Left renal cortex interstitium (tissue), 4 donors: ENCODE measurements around the gene MZT1. TPM values are rescaled to one million over a fixed set of nuclear protein-coding genes. Genes with fewer than 3 reads are reported as not detected.
"Not testable (repeated sequence)": the region's sequence is repeated elsewhere in the genome, so short reads cannot be mapped to it uniquely, and the experiment has no call there.

Experiments
- DNase-seq, 4 donors: peaks; one replicate each; pipeline ENCODE4 v3.0.0-alpha.2; 2013; ENCODE audit warnings: low read depth in 4 of 4, low spot score in 2 of 4, missing footprints in 1 of 4
- polyA plus RNA-seq, 4 donors: library from polyadenylated mRNA; unstranded; fragments of 120-200 nt; gene quantifications; one replicate each; pipeline ENCODE4 v1.2.1, GENCODE V29; 2013; ENCODE audit not compliant: insufficient read length in 4 of 4

Gene MZT1, protein sequence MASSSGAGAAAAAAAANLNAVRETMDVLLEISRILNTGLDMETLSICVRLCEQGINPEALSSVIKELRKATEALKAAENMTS
- 10 to 100 TPM; 16.2 to 24.7 (median 22.4) TPM for polyA plus RNA-seq

DNA sequence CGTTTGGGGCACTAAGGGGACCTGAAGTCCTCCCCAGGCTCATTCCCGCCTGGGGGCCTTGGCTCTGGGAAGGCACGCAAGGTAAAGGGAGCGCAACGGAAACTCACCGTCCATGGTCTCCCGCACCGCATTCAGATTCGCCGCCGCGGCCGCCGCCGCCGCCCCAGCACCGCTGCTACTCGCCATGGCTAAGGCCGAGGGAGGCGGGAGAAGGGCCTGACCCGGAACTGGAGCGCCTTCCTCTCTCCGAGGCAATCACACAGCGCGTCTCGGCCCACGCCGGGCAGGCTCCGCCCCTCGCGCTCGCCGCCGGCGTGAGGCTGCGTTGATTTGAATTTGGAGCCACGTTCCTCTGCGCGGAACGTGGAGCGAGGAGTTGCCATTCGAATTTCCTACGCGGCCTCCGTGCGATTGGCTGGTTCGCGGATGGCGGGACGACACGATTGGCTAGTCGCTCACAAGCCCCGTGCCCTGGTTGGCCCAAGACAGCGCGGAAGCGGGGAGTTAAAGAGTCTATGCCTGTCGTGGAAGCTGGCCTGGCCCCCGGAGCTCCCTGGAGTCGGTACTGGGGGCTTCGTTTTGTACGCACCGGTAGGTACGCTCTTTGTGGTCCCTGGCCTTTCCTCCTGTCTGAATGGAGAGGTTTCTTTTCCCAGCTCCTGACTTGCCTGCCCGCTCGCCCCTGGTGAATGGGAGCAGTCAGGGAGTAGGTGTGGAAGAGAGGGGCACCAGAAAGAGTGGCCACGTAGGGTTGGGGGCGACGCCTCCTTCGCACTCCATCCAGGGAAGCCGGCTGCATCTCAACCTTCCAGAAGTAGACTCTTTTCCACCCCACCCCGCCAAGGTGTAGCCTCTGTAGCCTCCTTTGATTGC lies at the start of gene MZT1, which contains the start of gene BORA:
Gene MZT1 (minus strand): TSS at position 213 of the 873 bp plus-strand sequence. CDS start 27 bp downstream, at position 186.
Gene BORA (plus strand): TSS at position 507 of the 873 bp plus-strand sequence. CDS start 1,018 bp downstream, outside the sequence.
- DNase-seq, result peak; percentile 82 to 95 (median 92)

DNA sequence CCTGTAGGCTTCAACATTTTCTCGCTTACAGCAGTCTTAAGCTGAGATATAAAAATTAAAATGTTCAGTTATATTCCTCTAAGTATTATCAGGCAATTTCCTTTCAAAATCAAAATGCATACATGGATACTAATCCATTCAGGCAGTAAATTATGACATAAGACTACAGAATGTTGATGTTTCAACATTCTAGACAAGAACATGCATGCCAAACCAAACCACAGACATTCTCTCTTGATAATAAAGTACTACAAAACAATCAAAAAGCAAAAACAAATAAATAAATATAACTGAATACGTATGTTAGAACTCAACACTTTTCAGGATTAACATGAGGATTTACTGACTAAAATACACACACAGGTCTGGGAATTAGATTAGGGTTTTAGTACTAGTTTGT lies 46.6 kb upstream of the MZT1 start:
- no peak for DNase-seq

DNA sequence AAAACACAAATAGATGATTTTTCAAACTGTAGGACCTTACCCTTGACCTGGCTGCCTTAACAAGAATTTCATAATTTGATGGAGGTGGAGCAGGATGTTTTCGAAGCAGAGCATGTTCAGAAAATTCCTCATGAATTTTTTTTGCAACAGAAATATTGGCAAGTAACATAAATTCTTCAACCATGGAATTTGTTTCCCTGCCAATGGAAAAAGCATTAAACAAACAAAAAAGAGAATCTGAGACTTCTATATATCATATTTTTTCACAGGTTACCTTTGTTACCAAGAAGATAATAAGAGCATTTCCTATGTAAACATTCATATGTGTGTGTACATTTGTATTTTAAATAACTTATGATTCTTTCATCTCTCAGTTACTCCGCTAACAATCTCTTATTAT lies 36.0 kb upstream of the MZT1 start:
- no peak for DNase-seq

DNA sequence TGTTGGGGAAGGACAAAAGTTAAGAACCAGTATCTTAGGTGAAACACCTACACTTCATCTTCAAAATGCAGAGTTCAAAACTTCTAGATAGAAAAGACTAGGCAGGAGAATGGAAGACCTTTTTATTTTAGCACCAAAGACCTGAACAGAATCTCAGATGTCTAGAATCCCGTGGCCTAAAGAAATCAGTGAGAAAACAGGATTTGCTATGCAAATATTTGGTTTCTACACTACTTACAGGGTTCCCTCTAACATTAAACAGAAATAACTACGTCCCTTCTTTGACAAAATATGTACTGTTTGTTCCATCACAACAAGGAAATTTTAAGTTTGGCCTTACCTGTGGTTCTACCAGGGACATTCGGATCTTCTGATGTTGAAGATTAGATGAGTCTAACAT lies 32.8 kb upstream of the MZT1 start:
- DNase-seq, result no peak

DNA sequence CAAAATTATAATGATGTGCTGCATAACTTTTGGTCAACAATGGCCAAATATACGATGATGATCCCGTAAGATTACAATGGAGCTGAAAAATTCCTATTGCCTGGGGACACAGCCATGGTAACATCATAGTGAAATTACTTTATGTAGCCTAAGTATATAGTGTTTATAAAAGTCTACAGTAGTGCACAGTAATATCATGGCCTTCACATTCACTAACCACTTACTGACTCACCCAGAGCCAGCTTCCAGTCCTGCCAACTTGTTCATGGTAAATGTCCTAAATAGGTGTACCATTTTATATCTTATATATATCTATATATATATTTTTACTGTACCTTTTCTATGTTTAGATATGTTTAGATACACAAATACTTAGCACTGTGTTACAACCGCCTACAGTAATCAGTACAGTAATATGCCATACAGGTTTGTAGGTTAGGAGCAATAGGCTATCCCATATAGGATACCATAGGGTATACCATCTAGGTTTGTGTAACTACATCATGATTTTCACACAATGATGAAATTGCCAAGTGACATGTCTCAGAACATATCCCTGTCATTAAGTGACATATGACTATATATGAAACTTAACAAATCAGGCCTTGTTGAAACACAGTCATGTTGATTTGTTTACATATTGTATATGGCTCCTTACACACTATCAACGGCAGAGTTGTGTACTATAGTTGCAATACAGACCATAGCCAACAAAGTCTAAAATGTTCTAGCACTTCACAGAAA lies 30.5 kb upstream of the MZT1 start:
- DNase-seq, result no peak

DNA sequence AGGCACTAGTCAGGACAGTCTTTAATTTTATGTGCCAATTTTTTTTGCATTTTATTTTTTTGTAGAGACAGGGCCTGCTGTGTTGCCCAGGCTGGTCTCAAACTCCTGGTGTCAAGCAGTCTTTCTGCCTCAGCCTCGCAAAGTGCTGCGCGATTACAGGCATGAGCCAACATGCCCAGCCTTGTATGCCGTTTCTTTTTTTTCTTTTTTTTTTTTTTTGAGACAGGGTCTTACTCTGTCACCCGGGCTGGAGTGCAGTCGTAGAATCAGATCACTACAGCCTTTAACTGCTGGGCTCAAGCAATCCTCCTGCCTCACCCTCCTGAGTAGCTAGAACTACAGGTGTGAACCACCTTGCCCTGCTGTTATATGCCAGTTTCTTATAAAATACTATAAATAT lies 26.7 kb upstream of the MZT1 start:
- DNase-seq, result no peak

DNA sequence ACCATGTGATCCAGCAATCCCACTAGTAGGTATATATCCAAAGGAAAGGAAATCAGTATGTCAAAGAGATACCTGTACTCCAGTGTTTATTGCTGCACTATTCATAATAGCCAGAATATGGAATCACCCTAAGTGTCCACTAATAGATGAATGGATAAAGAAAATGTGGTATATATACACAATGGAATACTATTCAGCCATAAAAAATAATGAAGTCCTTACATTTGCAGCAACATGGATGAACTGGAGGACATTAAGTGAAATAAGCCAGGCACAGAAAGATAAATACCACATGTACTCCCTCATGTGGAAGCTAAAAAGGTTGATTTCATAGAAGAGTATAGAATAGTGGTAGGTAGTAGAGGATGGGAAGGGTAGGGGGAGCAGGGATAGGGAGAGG lies 23.8 kb upstream of the MZT1 start:
- no peak for DNase-seq

DNA sequence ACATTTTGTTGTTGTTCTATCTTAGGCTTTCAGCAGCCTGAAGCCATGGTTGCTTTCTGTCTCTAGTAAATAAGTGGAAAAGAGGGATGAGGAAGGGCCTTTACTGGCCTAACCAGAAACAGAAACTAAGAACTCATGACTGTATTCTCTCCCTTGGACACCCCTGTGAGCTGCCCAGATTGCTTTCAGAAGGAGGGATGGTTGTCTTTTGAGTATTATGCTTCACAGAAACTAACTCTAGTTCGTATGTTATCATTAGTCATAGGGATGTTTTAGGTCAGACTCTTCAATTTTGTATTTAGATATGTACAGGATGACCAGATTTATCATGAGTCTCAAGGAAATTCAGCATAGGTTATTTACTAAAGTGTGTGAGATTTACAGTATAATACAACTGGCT lies 17.8 kb upstream of the MZT1 start:
- DNase-seq, result no peak

DNA sequence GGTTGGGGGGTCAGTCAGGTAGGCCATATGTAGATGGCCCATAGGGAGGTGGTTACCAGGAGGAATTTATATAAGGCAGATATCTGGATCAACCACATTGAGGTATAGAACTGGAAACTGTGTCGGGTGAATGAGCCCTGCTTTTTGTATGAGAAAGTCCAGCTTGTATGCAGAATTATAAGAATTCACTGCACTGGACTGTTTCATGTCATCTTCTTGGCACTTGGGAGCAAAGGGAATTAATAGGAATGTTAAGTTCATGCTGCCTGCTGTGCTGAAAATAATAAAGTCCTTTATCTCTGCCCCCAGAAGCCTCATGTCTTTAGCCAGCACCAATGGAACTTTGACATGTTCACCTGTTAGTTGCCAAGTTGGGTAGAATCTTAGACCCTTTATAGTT lies 12.6 kb upstream of the MZT1 start:
- no peak for DNase-seq

DNA sequence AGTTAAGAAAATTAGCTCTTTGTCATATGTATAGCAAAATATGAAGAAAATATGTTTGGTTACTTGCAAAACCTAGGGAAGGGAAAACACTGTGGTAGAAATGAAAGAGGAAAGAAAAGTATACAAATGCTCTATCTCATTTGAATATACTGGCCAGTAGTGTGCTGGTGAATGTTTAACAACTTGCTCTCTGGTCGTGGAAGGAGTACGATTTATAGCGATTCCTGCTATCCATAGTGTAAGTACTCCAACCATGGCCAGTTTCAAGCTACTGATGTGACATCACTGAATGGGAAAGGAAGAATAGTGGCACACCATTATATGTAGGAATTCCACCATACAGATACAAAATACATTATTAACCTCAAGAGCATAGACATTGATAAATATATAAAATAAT lies 9.6 kb upstream of the MZT1 start:
- DNase-seq, result no peak

DNA sequence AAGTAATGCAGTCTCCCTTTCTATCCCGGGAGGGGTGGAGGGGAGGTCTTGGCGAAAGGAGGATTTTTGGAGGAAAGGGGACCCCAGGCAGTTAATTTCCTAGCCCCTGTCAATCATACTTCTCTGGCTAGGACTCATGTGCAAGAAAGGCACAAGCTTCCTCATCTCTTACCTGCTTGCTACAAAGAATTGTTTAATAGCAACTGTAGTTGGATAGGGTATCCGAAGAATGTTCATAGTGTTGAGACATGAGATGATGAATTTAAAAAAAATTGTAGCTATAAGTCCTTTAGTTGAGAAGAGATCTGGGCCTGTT lies 819 bp upstream of the MZT1 start:
- no peak for DNase-seq

DNA sequence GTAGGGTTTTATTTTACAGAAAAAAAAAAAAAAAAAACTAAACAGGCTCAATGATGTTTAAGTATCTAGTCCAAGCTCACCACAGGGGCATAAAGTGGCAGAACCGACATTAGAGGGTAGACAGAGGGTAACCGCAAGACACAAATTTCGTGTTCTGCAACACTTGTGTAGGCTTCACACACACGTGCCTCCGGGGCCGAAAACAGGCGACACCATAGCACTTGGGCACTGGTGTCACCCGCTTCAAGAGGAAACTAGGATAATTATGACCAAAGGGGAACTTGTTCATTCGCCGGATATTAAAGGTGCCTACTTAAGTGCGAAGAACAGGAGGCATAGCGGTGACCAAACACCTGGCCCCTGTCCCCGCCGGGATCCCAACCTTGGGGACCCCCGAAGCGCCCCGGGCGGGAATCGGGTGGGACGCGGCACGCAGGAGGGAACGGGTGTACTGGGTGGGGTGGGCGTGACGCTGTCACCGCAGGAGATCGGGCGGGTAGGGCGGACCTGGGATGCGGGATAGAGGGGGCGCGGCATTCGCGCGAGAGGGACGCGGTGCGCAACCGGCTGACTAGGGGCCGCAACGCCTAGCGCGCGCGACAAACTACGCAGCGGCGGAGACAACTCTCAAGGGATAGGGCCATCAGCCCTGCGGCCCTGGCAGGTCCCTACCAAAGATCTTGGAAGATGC lies 558 bp downstream of the MZT1 start:
- peak in 3 of 4 donors; percentile 12 to 34 (median 16) for DNase-seq

DNA sequence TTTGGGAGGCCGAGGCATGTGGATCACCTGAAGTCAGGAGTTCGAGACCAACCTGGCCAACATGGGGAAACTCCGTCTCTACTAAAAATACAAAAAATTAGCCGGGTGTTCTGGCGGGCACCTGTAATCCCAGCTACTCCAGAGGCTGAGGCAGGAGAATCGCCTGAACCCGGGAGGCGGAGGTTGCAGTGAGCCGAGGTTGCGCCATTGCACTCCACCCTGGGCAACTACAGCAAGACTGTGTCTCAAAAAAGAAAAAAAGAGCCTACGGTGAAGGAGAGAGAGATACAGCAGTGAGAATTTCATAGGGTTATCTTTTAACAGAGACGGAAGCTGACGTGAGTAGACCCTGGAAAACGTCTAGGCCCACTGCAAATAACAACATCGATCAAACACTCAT lies 1.2 kb downstream of the MZT1 start:
- DNase-seq, result not testable (repeated sequence)

DNA sequence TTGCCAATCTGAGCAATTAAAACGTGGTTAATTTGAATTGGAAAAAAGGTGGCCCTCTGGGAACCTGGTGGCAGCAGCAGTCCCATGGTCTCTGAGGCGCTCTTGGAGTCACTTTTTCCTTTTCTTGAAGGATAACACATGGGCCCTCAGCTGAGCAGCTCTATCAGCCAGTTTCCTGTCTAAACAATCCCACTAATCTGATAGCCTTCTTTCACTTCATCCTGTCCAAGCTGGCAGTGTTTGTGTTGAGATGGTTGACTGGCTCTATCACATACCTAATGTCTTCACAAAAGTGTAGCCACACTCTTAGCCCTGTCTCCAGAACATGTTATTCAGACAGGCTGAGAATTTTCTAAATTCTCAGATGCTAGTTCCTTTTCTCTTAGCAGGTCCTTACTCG lies 10.7 kb downstream of the MZT1 start:
- DNase-seq, result no peak

DNA sequence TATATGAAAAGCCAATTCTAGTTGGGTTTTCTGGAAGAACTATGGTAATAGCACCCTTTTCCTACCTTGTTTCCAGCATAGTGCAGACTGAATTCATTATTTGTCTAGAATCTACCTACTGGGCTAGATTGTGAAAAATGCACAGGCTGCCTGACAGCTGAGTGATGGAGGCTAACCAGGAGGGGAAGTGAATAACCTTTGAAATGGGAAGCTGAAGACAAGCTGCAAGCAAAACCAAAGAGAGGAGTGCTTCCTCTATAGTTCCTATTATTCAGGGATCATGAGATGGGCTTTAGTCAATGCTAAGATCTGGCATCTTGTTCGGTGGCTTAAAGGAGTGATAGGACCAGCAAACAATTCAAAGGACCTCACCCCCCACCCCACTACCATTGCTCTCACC lies 26.9 kb downstream of the MZT1 start:
- DNase-seq, result no peak

DNA sequence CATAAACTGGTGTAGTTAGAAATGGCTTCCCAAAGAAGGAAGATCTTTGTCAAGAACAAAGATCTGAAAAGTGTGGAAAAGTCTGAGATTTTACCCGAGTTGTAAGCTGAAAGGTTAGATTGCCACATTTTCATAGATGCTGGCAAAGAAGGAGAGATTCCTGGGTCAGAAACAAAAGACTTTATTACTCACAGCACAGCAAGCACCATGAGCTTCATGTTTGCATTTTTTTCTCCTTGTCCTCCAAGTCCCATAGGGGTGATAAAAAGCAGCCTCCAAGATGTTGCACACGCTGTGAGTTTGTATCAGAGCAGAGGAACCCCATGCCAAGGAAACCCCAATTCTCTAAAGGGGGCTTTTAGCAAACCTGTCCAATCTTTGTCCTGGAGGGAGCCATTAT lies 29.3 kb downstream of the MZT1 start:
- no peak for DNase-seq

DNA sequence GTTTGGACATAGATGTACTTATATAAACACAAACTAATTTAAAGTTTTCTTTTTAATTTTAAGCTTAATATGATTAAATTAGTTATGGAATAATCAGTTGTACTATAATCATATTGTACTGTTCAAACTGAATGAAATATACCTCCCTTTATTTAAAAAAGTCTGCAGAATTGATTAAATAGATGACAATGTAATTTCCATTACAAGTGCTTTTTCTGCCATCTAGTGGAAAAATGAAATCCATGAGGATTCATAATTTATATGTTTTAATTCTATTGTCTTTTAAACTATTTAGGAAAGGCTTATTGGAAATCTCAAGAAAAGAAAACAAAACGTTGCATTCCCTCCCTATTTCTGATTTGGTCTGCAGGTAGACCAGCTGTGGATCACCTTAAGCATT lies 30.9 kb downstream of the MZT1 start:
- no peak for DNase-seq

DNA sequence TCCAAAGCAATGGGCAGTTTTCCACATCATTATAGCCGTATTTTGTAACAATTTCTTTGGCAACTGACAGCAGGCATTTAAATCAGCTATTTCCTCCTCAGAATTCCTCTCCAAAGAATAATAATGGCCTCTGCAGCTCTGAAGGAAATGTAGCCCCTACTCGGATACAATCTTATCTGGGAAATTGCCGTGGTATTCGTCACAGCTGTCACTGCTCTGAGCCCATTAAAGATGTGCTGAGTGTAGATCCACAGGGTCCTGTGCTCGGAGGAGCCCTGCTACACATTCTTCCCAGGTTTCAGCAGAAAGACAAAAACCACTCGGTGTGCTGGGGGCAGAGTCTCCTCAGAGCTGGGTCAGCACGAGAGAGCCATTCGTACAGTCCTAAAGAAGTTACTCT lies 33.1 kb downstream of the MZT1 start:
- no peak for DNase-seq

DNA sequence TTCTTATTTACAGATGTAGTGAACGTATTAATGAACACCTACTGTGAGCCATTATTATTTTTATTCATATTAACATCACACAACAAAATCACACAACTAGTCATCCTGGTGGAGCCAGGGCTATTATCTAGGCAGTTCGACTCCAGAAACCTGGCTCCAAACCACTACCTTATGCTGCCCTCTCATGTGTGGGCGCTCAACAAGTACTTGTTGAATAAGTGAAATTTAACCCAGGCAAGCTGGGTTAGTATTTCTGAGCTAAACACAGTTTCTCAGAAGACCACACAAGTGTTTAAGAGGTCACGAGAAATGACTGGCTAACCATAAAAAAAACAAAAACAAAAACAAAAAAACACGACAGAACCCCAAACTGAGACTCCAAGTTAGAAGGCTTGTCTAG lies 33.6 kb downstream of the MZT1 start:
- no peak for DNase-seq

DNA sequence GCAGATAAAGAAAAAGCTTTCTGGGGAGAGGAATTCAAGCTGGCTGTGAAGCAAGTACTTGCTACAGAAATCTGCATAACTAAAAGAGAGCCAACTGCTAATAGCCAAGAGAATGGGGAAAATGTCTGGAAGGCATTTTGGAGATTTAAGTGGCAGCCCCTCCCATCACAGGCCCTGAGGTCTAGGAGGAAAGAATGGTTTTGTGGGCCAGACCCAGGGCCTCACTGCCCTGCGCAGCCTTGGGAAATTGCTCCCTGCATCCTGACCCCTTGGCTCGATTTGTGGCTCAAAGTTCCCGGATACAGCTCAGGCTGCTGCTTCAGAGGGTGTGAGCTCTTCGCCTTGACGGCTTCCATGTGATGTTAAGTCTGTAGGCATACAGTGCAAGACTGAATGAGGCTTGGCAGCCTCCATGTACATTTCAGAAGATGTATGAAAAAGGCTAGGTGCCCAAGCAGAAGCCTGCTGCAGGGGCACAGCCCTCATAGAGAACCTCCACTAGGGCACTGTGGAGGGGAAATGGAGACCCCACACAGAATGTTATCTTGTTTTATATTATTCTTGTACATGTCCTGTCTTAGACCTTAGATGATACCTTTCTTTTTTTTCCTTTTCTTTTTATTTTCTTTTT lies 34.4 kb downstream of the MZT1 start:
- DNase-seq, result no peak
